WTC11 (cell line): ENCODE measurements around the gene RASA2. TPM values are rescaled to one million over a fixed set of nuclear protein-coding genes. Genes with fewer than 3 reads are reported as not detected.

Source experiments
- ATAC-seq: fragments of 200-7000 bp; cut with Tn5 transposase; 2 replicates; pipeline ENCODE4 v1.10.0; 2021; ENCODE audit warnings: mild to moderate bottlenecking, moderate library complexity
- CTCF ChIA-PET: fragments of 300-600 bp; sonication (Branson Sonifier 250); formaldehyde crosslinking; loops from one replicate; lab custom pipeline; 2021; ENCODE audit warnings: antibody characterized with exemption; lab: Charles Lee
- POLR2A ChIA-PET: fragments of 350-600 bp; sonication (Branson Sonifier 250); formaldehyde crosslinking; loops from one replicate; lab custom pipeline; 2021; ENCODE audit warnings: antibody characterized with exemption; lab: Charles Lee
- DNase-seq: peaks from one replicate; pipeline ENCODE4 v3.0.0; 2021; ENCODE audit warnings: low spot score
- H3K27ac Mint-ChIP-seq: 2 replicates; pipeline ENCODE4 v1.8.0; 2021; ENCODE audit warnings: mixed read lengths
- H3K27me3 Mint-ChIP-seq: 2 replicates; pipeline ENCODE4 v1.8.0; 2021; ENCODE audit warnings: low read depth, mild to moderate bottlenecking, moderate library complexity, mixed read lengths
- H3K36me3 Mint-ChIP-seq: 2 replicates; pipeline ENCODE4 v1.8.0; 2021; ENCODE audit warnings: mixed read lengths
- H3K4me1 Mint-ChIP-seq: 2 replicates; pipeline ENCODE4 v1.8.0; 2022; ENCODE audit warnings: mixed read lengths
- H3K4me3 Mint-ChIP-seq: 2 replicates; pipeline ENCODE4 v1.8.0; 2021; ENCODE audit warnings: mild to moderate bottlenecking, moderate library complexity, mixed read lengths
- H3K9me3 Mint-ChIP-seq: 2 replicates; pipeline ENCODE4 v1.8.0; 2021; ENCODE audit warnings: mixed read lengths
- ATF1 ChIP-seq: sonication (generic); formaldehyde crosslinking; IDR thresholded peaks from 2 replicates; pipeline ENCODE4 v1.8.1; 2023; ENCODE audit warnings: mild to moderate bottlenecking, moderate library complexity, missing genetic modification reagents
- CREB1 ChIP-seq: sonication (generic); formaldehyde crosslinking; IDR thresholded peaks from 2 replicates; pipeline ENCODE4 v1.8.0; 2023; ENCODE audit warnings: mild to moderate bottlenecking, missing genetic modification reagents
- CREM ChIP-seq: sonication (generic); formaldehyde crosslinking; IDR thresholded peaks from 2 replicates; pipeline ENCODE4 v1.8.1; 2022; ENCODE audit warnings: mild to moderate bottlenecking, missing genetic modification reagents, moderate library complexity
- E2F1 ChIP-seq: sonication (generic); formaldehyde crosslinking; IDR thresholded peaks from 2 replicates; pipeline ENCODE4 v1.8.0; 2022; ENCODE audit warnings: mild to moderate bottlenecking, missing genetic modification reagents
- E2F5 ChIP-seq: sonication (generic); formaldehyde crosslinking; IDR thresholded peaks from 2 replicates; pipeline ENCODE4 v1.8.1; 2022; ENCODE audit warnings: mild to moderate bottlenecking, moderate library complexity, missing genetic modification reagents
- ERG ChIP-seq: fragments of 250-450 bp; sonication (Bioruptor Pico); IDR thresholded peaks from 2 replicates; pipeline ENCODE4 v1.8.0; 2021; ENCODE audit warnings: mild to moderate bottlenecking
- ETV6 ChIP-seq: sonication (generic); formaldehyde crosslinking; IDR thresholded peaks from 2 replicates; pipeline ENCODE4 v1.8.1; 2022; ENCODE audit warnings: mild to moderate bottlenecking, missing genetic modification reagents
- FOXJ3 ChIP-seq: sonication (generic); formaldehyde crosslinking; IDR thresholded peaks from 2 replicates; pipeline ENCODE4 v1.9.0; 2021; ENCODE audit warnings: missing genetic modification reagents, mild to moderate bottlenecking, borderline replicate concordance
- GRHL2 ChIP-seq: fragments of 250-450 bp; sonication (Bioruptor Pico); IDR thresholded peaks from 2 replicates; pipeline ENCODE4 v1.8.0; 2022; ENCODE audit warnings: mild to moderate bottlenecking, moderate library complexity; ENCODE audit not compliant: insufficient replicate concordance, severe bottlenecking
- IRF2 ChIP-seq: sonication (generic); formaldehyde crosslinking; IDR thresholded peaks from 2 replicates; pipeline ENCODE4 v1.8.0; 2022; ENCODE audit warnings: low read depth, missing genetic modification reagents, borderline replicate concordance
- NFATC4 ChIP-seq: fragments of 250-450 bp; sonication (Bioruptor Pico); IDR thresholded peaks from 2 replicates; pipeline ENCODE4 v1.9.0; 2021; ENCODE audit warnings: mild to moderate bottlenecking
- NFE2L1 ChIP-seq: sonication (generic); formaldehyde crosslinking; IDR thresholded peaks from 2 replicates; pipeline ENCODE4 v1.8.1; 2023; ENCODE audit warnings: missing genetic modification reagents
- SMAD3 ChIP-seq: sonication (generic); formaldehyde crosslinking; IDR thresholded peaks from 2 replicates; pipeline ENCODE4 v1.8.0; 2022; ENCODE audit warnings: missing genetic modification reagents, mild to moderate bottlenecking, borderline replicate concordance
- SMAD4 ChIP-seq: sonication (generic); formaldehyde crosslinking; IDR thresholded peaks from 2 replicates; pipeline ENCODE4 v1.8.0; 2022; ENCODE audit warnings: mild to moderate bottlenecking, missing genetic modification reagents
- TEAD4 ChIP-seq: sonication (generic); formaldehyde crosslinking; IDR thresholded peaks from 2 replicates; pipeline ENCODE4 v1.8.0; 2022; ENCODE audit warnings: mild to moderate bottlenecking, missing genetic modification reagents
- USF1 ChIP-seq: sonication (generic); formaldehyde crosslinking; IDR thresholded peaks from 2 replicates; pipeline ENCODE4 v1.8.0; 2022; ENCODE audit warnings: mild to moderate bottlenecking, missing genetic modification reagents
- ZBTB43 ChIP-seq: sonication (generic); formaldehyde crosslinking; IDR thresholded peaks from 2 replicates; pipeline ENCODE4 v1.8.1; 2023; ENCODE audit warnings: mild to moderate bottlenecking, missing genetic modification reagents
- ZNF219 ChIP-seq: sonication (generic); formaldehyde crosslinking; IDR thresholded peaks from 2 replicates; pipeline ENCODE4 v1.8.0; 2023; ENCODE audit warnings: missing genetic modification reagents, mild to moderate bottlenecking, borderline replicate concordance
- ZNF423 ChIP-seq: fragments of 250-450 bp; sonication (Bioruptor Pico); IDR thresholded peaks from 2 replicates; pipeline ENCODE4 v2.1.2; 2022; ENCODE audit warnings: mild to moderate bottlenecking, moderate library complexity
- ZNF425 ChIP-seq: fragments of 250-450 bp; sonication (Bioruptor Pico); conservative IDR thresholded peaks from 2 replicates; pipeline ENCODE4 v1.9.0; 2021; ENCODE audit warnings: mild to moderate bottlenecking
- ZNF512 ChIP-seq: sonication (generic); formaldehyde crosslinking; IDR thresholded peaks from 2 replicates; pipeline ENCODE4 v1.8.1; 2022; ENCODE audit warnings: missing genetic modification reagents, borderline replicate concordance
- ZNF671 ChIP-seq: fragments of 250-450 bp; sonication (Bioruptor Pico); IDR thresholded peaks from 2 replicates; pipeline ENCODE4 v1.8.0; 2021; ENCODE audit warnings: mild to moderate bottlenecking
- total RNA-seq: library from RNA; stranded (reverse); gene quantifications from 3 replicates; pipeline ENCODE4 v1.2.3, GENCODE V29; 2021

Gene RASA2
- total RNA-seq, 1 experiment from 2014 or later, result 13.9 TPM

- Mint-ChIP-seq H3K4me3 (peak overlapping the region; percentile 77), H3K9me3 (no peaks in the 10 kb centered on the region), H3K27ac (peak overlapping the region; percentile 86), H3K36me3 (no peaks in the 10 kb centered on the region), H3K4me1 (peaks cover 40% of the 10 kb centered on the region), H3K27me3 (peaks cover 8% of the 10 kb centered on the region; the same call in 1 of the 2 replicates)
- TF ChIP-seq CREM, result no peak
- TF ChIP-seq IRF2 (CRISPR knock-in tag), result no peak
- TF ChIP-seq ERG, result no peak
- no peak for TF ChIP-seq ZNF219
- no peak for TF ChIP-seq ZNF671 (CRISPR knock-in tag)
- TF ChIP-seq ZNF425, result no peak
- TF ChIP-seq ZBTB43, result no peak
- TF ChIP-seq ETV6 (CRISPR knock-in tag), result no peak
- TF ChIP-seq USF1 (CRISPR knock-in tag), result no peak
- no peak for TF ChIP-seq SMAD4 (CRISPR knock-in tag)
- TF ChIP-seq ZNF423, result no peak
- no peak for TF ChIP-seq NFATC4 (CRISPR knock-in tag)
- no peak for TF ChIP-seq ZNF512 (CRISPR knock-in tag)
- no peak for TF ChIP-seq CREB1 (CRISPR knock-in tag)
- no peak for TF ChIP-seq TEAD4 (CRISPR knock-in tag)
- TF ChIP-seq SMAD3 (CRISPR knock-in tag), result no peak
- no peak for TF ChIP-seq NFE2L1 (CRISPR knock-in tag)
- POLR2A ChIA-PET, result interaction anchor here (0.6 to 1.5 kb wide), 2 partner anchors 31 to 481 kb away, joined by 3 read pairs; no protein-coding TSS in a partner anchor
- CTCF ChIA-PET, result interaction anchor here (1.2 to 1.3 kb wide), 2 partner anchors 26 to 44 kb away, joined by 4 read pairs; no protein-coding TSS in a partner anchor
- ATAC-seq, result no peak
- DNase-seq, result no peak
Measured at GRCh38 chr3:141485641-141486495, 959 bp upstream of the RASA2 start.

GRCh38 chr3:141486496-141486745, 406 bp upstream of the RASA2 start:
- CTCF ChIA-PET, result interaction anchor here (1.2 to 1.3 kb wide), 3 partner anchors 26 to 44 kb away, joined by 4 read pairs; no protein-coding TSS in a partner anchor
- H3K9me3 Mint-ChIP-seq, result no peaks in the 10 kb centered on the region
- no peak for DNase-seq
- TF ChIP-seq FOXJ3 (CRISPR knock-in tag) (no peak), GRHL2 (CRISPR knock-in tag) (no peak), IRF2 (CRISPR knock-in tag) (no peak), ZNF425 (no peak), E2F5 (no peak), E2F1 (CRISPR knock-in tag) (no peak), ATF1 (no peak)

More at GRCh38 chr3:141486496-141486745, 406 bp upstream of the RASA2 start:
- POLR2A ChIA-PET, result interaction anchor here (0.6 to 1.5 kb wide), 2 partner anchors 32 to 481 kb away, joined by 3 read pairs; no protein-coding TSS in a partner anchor
- peak overlapping the region; percentile 86 for H3K27ac Mint-ChIP-seq
- peaks cover 44% of the 10 kb centered on the region for H3K4me1 Mint-ChIP-seq
- peaks cover 8% of the 10 kb centered on the region; the same call in 1 of the 2 replicates for H3K27me3 Mint-ChIP-seq
- ATAC-seq, result peak; percentile 1; the same call in 1 of the 2 replicates
- H3K36me3 Mint-ChIP-seq, result no peaks in the 10 kb centered on the region
- H3K4me3 Mint-ChIP-seq, result peak overlapping the region; percentile 77
